ENCODE data around the gene PROX2. TPM values are rescaled to one million over a fixed set of nuclear protein-coding genes. Genes with fewer than 3 reads are reported as not detected.

PROX2 gene
- polyA plus RNA-seq, 1 donor (not counting 4 experiments of a cell fraction or from before 2014, with no cell fraction given), result not detected

GRCh38 chr14:74861734-74862090, 14.2 kb downstream of the PROX2 start:
- no peaks in the 10 kb centered on the region for H4K20me1 ChIP-seq (ENCODE audit: control insufficient read depth, extremely low read depth, insufficient read depth, low read length)
- H2AFZ ChIP-seq (ENCODE audit: control insufficient read depth, low read length), result no peak overlapping the region
- H3K36me3 ChIP-seq (ENCODE audit: control insufficient read depth in 2 of 2, extremely low read depth in 1 of 2, insufficient read depth in 2 of 2, low read length in 2 of 2), result no peaks in the 10 kb centered on the region
- no peak overlapping the region for H3K4me3 ChIP-seq (ENCODE audit: control insufficient read depth in 2 of 3, extremely low read depth in 1 of 3, insufficient read depth in 2 of 3, low read depth in 1 of 3, low read length in 3 of 3)
- FAIRE-seq, result no peak
- H3K9me3 ChIP-seq (ENCODE audit: control insufficient read depth, low read depth, low read length), result no peaks in the 10 kb centered on the region
- H3K4me2 ChIP-seq (ENCODE audit: control insufficient read depth, extremely low read depth, insufficient read depth, low read depth, low read length), result no peak overlapping the region
- no peaks in the 10 kb centered on the region for H3K9me1 ChIP-seq (ENCODE audit: control insufficient read depth, extremely low read depth, insufficient read depth, low read length)
- no peak overlapping the region for H3K9ac ChIP-seq (ENCODE audit: control insufficient read depth, extremely low read depth, insufficient read depth, low read length)
- no peak for TF ChIP-seq EZH2 (IDR thresholded peaks at IDR 0.05; ENCODE audit: low read length)
- TF ChIP-seq CTCF (optimal IDR thresholded peaks at IDR 0.05 in 1 of 3, IDR thresholded peaks at IDR 0.05 in 1 of 3, conservative IDR thresholded peaks at IDR 0.05 in 1 of 3; ENCODE audit: extremely low read depth in 1 of 3, insufficient read depth in 2 of 3, low read length in 3 of 3), result no peak
- H3K27ac ChIP-seq (ENCODE audit: control insufficient read depth, insufficient read depth, low read length), result no peak overlapping the region
- no peaks in the 10 kb centered on the region for H3K4me1 ChIP-seq (ENCODE audit: control insufficient read depth, extremely low read depth, insufficient read depth, low read length)
- no peak for DNase-seq (ENCODE audit: low read depth, low spot score)
- dilution Hi-C loops (cut with MboI; ENCODE audit: extremely low pct_ligation_motif_present, low sequenced_read_pairs), result no loop called here
- peaks cover 8% of the 10 kb centered on the region for H3K27me3 ChIP-seq (ENCODE audit: control insufficient read depth, extremely low read depth, insufficient read depth, low read length)
- no peaks in the 10 kb centered on the region for H3K79me2 ChIP-seq (ENCODE audit: control insufficient read depth, insufficient read depth, low read length)

GRCh38 chr14:74860899-74861733, 14.8 kb downstream of the PROX2 start:
- TF ChIP-seq EZH2 (IDR thresholded peaks at IDR 0.05; ENCODE audit: low read length), result no peak
- TF ChIP-seq CTCF (optimal IDR thresholded peaks at IDR 0.05 in 1 of 3, IDR thresholded peaks at IDR 0.05 in 1 of 3, conservative IDR thresholded peaks at IDR 0.05 in 1 of 3; ENCODE audit: extremely low read depth in 1 of 3, insufficient read depth in 2 of 3, low read length in 3 of 3), result peak; percentile 86 to 89 (median 87)
- dilution Hi-C loops (cut with MboI; ENCODE audit: extremely low pct_ligation_motif_present, low sequenced_read_pairs), result no loop called here
- no peaks in the 10 kb centered on the region for H3K4me1 ChIP-seq (ENCODE audit: control insufficient read depth, extremely low read depth, insufficient read depth, low read length)
- H4K20me1 ChIP-seq (ENCODE audit: control insufficient read depth, extremely low read depth, insufficient read depth, low read length), result no peaks in the 10 kb centered on the region
- H3K4me3 ChIP-seq (ENCODE audit: control insufficient read depth in 2 of 3, extremely low read depth in 1 of 3, insufficient read depth in 2 of 3, low read depth in 1 of 3, low read length in 3 of 3), result no peak overlapping the region
- no peaks in the 10 kb centered on the region for H3K36me3 ChIP-seq (ENCODE audit: control insufficient read depth in 2 of 2, extremely low read depth in 1 of 2, insufficient read depth in 2 of 2, low read length in 2 of 2)
- FAIRE-seq, result peak; percentile 79
- H3K9me3 ChIP-seq (ENCODE audit: control insufficient read depth, low read depth, low read length), result no peaks in the 10 kb centered on the region
- no peak overlapping the region for H2AFZ ChIP-seq (ENCODE audit: control insufficient read depth, low read length)
- no peaks in the 10 kb centered on the region for H3K9me1 ChIP-seq (ENCODE audit: control insufficient read depth, extremely low read depth, insufficient read depth, low read length)
- no peak overlapping the region for H3K4me2 ChIP-seq (ENCODE audit: control insufficient read depth, extremely low read depth, insufficient read depth, low read depth, low read length)
- no peak overlapping the region for H3K9ac ChIP-seq (ENCODE audit: control insufficient read depth, extremely low read depth, insufficient read depth, low read length)
- H3K79me2 ChIP-seq (ENCODE audit: control insufficient read depth, insufficient read depth, low read length), result no peaks in the 10 kb centered on the region
- H3K27me3 ChIP-seq (ENCODE audit: control insufficient read depth, extremely low read depth, insufficient read depth, low read length), result peaks cover 2% of the 10 kb centered on the region
- H3K27ac ChIP-seq (ENCODE audit: control insufficient read depth, insufficient read depth, low read length), result no peak overlapping the region
- peak; percentile 70 for DNase-seq (ENCODE audit: low read depth, low spot score)
